HEK293 (cell line): ENCODE results near the gene SIX3.

Experiments used
- EGR2 ChIP-seq: fragments of 450-650 bp; formaldehyde crosslinking; IDR thresholded peaks from 2 replicates; pipeline ENCODE4 v1.5.1; 2016; ENCODE audit warnings: low read depth, missing biosample characterization, missing genetic modification characterization
- FEZF1 ChIP-seq: fragments of 450-650 bp; formaldehyde crosslinking; IDR thresholded peaks from 2 replicates; pipeline ENCODE4 v1.5.1; 2016; ENCODE audit warnings: missing biosample characterization, missing genetic modification characterization
- GLI4 ChIP-seq: fragments of 450-650 bp; formaldehyde crosslinking; IDR thresholded peaks from 2 replicates; pipeline ENCODE4 v1.5.1; 2016; ENCODE audit warnings: missing biosample characterization, missing genetic modification characterization
- IKZF3 ChIP-seq: fragments of 450-650 bp; IDR thresholded peaks from 2 replicates; pipeline ENCODE4 v1.5.0; 2018; ENCODE audit warnings: missing biosample characterization, mild to moderate bottlenecking, missing genetic modification characterization, moderate library complexity
- RBAK ChIP-seq: fragments of 450-650 bp; formaldehyde crosslinking; IDR thresholded peaks from 2 replicates; pipeline ENCODE4 v1.5.1; 2016; ENCODE audit warnings: missing biosample characterization, missing genetic modification characterization
- SALL2 ChIP-seq: fragments of 450-650 bp; formaldehyde crosslinking; IDR thresholded peaks from 2 replicates; pipeline ENCODE4 v1.5.0; 2017; ENCODE audit warnings: missing biosample characterization, mild to moderate bottlenecking, missing genetic modification characterization, borderline replicate concordance
- YY1 ChIP-seq: fragments of 450-650 bp; formaldehyde crosslinking; IDR thresholded peaks from 2 replicates; pipeline ENCODE4 v1.5.1; 2018; ENCODE audit warnings: missing biosample characterization, missing genetic modification characterization
- ZFP41 ChIP-seq: fragments of 450-650 bp; formaldehyde crosslinking; IDR thresholded peaks from 2 replicates; pipeline ENCODE4 v1.5.1; 2016; ENCODE audit warnings: missing biosample characterization, missing genetic modification characterization, borderline replicate concordance
- ZIC2 ChIP-seq: fragments of 450-650 bp; formaldehyde crosslinking; IDR thresholded peaks from 2 replicates; pipeline ENCODE4 v1.5.1; 2016; ENCODE audit warnings: missing biosample characterization, missing genetic modification characterization
- ZNF157 ChIP-seq: fragments of 450-650 bp; formaldehyde crosslinking; IDR thresholded peaks from 2 replicates; pipeline ENCODE4 v1.5.1; 2016; ENCODE audit warnings: missing biosample characterization, missing genetic modification characterization
- ZNF2 ChIP-seq: fragments of 450-650 bp; formaldehyde crosslinking; IDR thresholded peaks from 2 replicates; pipeline ENCODE4 v1.5.1; 2016; ENCODE audit warnings: missing biosample characterization, missing genetic modification characterization
- ZNF335 ChIP-seq: fragments of 450-650 bp; formaldehyde crosslinking; conservative IDR thresholded peaks from 2 replicates; pipeline ENCODE4 v1.5.1; 2016; ENCODE audit warnings: missing biosample characterization, missing genetic modification characterization
- ZNF341 ChIP-seq: fragments of 450-650 bp; formaldehyde crosslinking; IDR thresholded peaks from 2 replicates; pipeline ENCODE4; 2016; ENCODE audit warnings: low read depth, missing biosample characterization, missing genetic modification characterization
- ZNF561 ChIP-seq: fragments of 450-650 bp; IDR thresholded peaks from 2 replicates; pipeline ENCODE4 v1.5.1; 2018; ENCODE audit warnings: missing biosample characterization, missing genetic modification characterization, borderline replicate concordance
- ZNF621 ChIP-seq: fragments of 450-650 bp; formaldehyde crosslinking; IDR thresholded peaks from 2 replicates; pipeline ENCODE4 v1.5.1; 2017; ENCODE audit warnings: missing biosample characterization, missing genetic modification characterization
- ZNF654 ChIP-seq: fragments of 450-650 bp; formaldehyde crosslinking; IDR thresholded peaks from 2 replicates; pipeline ENCODE4 v1.5.1; 2016; ENCODE audit warnings: low read depth, missing biosample characterization, missing genetic modification characterization
- ZNF658 ChIP-seq: fragments of 450-650 bp; formaldehyde crosslinking; IDR thresholded peaks from 2 replicates; pipeline ENCODE4; 2016; ENCODE audit warnings: missing biosample characterization, missing genetic modification characterization
- ZNF660 ChIP-seq: fragments of 450-650 bp; IDR thresholded peaks from 2 replicates; pipeline ENCODE4 v1.5.1; 2018; ENCODE audit warnings: missing biosample characterization, mild to moderate bottlenecking, missing genetic modification characterization
- ZNF830 ChIP-seq: fragments of 450-650 bp; IDR thresholded peaks from 2 replicates; pipeline ENCODE4 v1.5.0; 2018; ENCODE audit warnings: missing biosample characterization, missing genetic modification characterization, low read depth, mild to moderate bottlenecking, moderate library complexity
- TF ChIP-seq, protein P1 (sequence below): fragments of 450-650 bp; formaldehyde crosslinking; IDR thresholded peaks from 2 replicates; pipeline ENCODE4 v1.5.0; 2017; ENCODE audit warnings: missing biosample characterization, missing genetic modification characterization, borderline replicate concordance
- TF ChIP-seq, protein P2 (sequence below): fragments of 450-650 bp; formaldehyde crosslinking; IDR thresholded peaks from 2 replicates; pipeline ENCODE4 v1.5.1; 2016; ENCODE audit warnings: missing biosample characterization, missing genetic modification characterization, borderline replicate concordance
- TF ChIP-seq, protein P3 (sequence below): fragments of 450-650 bp; formaldehyde crosslinking; IDR thresholded peaks from 2 replicates; pipeline ENCODE4 v1.5.1; 2016; ENCODE audit warnings: missing biosample characterization, missing genetic modification characterization
- TF ChIP-seq, protein P4 (sequence below): fragments of 450-650 bp; formaldehyde crosslinking; optimal IDR thresholded peaks from 2 replicates; pipeline ENCODE3; 2016; ENCODE audit warnings: missing biosample characterization, mild to moderate bottlenecking, missing genetic modification characterization
- TF ChIP-seq, protein P5 (sequence below): fragments of 450-650 bp; IDR thresholded peaks from 2 replicates; pipeline ENCODE4 v1.5.1; 2018; ENCODE audit warnings: missing biosample characterization, mild to moderate bottlenecking, missing genetic modification characterization
- TF ChIP-seq, protein P6 (sequence below): fragments of 450-650 bp; formaldehyde crosslinking; IDR thresholded peaks from 2 replicates; pipeline ENCODE4 v1.5.1; 2016; ENCODE audit warnings: missing biosample characterization, missing genetic modification characterization

The SIX3 gene

DNA sequence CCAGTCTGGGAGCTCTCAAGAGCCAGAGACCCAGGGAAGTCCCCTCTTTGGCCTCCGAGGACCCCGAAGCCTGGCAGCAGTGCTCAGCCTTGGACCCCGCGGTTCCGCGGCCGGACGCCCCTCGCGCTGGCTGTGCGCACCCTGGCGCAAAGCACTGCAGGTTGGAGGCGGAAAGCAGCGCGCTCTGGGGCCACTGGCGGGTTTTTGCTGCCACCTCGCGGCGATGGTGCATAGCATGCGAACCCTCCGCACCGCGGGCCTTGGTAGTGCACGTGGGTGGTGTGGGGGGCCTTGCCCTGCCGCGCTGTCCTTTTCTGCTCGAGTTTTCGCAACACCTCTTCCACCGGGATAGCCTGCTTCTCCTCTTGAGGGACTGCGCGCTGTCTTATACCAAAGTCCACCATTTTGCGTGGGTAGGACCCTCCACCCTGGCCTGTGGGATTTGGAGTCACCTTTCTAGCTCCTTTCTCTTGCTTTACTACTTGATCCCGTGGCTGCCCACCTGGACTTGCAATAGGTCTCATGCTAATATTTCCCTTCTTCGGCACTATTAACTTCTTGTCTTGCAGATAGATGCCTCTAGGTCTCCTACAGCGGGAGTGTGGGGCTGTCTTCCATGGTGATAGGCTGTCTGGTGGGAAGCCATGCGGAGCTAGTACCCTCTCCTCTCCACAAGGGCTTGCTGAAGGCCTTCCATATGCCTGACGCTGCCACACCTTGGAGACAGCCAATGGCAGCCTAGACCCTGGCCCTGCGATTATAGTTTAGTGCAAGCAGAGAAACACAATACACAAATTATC lies 14.3 kb downstream of the SIX3 start (continued):
- TF ChIP-seq, protein P1, sequence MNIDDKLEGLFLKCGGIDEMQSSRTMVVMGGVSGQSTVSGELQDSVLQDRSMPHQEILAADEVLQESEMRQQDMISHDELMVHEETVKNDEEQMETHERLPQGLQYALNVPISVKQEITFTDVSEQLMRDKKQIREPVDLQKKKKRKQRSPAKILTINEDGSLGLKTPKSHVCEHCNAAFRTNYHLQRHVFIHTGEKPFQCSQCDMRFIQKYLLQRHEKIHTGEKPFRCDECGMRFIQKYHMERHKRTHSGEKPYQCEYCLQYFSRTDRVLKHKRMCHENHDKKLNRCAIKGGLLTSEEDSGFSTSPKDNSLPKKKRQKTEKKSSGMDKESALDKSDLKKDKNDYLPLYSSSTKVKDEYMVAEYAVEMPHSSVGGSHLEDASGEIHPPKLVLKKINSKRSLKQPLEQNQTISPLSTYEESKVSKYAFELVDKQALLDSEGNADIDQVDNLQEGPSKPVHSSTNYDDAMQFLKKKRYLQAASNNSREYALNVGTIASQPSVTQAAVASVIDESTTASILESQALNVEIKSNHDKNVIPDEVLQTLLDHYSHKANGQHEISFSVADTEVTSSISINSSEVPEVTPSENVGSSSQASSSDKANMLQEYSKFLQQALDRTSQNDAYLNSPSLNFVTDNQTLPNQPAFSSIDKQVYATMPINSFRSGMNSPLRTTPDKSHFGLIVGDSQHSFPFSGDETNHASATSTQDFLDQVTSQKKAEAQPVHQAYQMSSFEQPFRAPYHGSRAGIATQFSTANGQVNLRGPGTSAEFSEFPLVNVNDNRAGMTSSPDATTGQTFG (tag by site-specific recombination), result no peak
- no peak for TF ChIP-seq ZNF621 (tag by site-specific recombination)
- TF ChIP-seq ZNF654, result peak; percentile 91
- TF ChIP-seq IKZF3 (tag by site-specific recombination), result no peak
- peak; percentile 18; the same call in 1 of the 2 replicates for TF ChIP-seq ZNF561 (tag by site-specific recombination)
- TF ChIP-seq FEZF1 (tag by site-specific recombination), result 0 out of 2 replicates have a peak, but pooled peaks have one; percentile 11
- peak; percentile 25; the same call in 1 of the 2 replicates for TF ChIP-seq ZIC2 (tag by site-specific recombination)
- no peak for TF ChIP-seq ZFP41
- no peak for TF ChIP-seq SALL2 (tag by site-specific recombination)
- no peak for TF ChIP-seq ZNF341 (tag by site-specific recombination)
- TF ChIP-seq ZNF335 (tag by site-specific recombination), result peak; percentile 73
- TF ChIP-seq, protein P2, sequence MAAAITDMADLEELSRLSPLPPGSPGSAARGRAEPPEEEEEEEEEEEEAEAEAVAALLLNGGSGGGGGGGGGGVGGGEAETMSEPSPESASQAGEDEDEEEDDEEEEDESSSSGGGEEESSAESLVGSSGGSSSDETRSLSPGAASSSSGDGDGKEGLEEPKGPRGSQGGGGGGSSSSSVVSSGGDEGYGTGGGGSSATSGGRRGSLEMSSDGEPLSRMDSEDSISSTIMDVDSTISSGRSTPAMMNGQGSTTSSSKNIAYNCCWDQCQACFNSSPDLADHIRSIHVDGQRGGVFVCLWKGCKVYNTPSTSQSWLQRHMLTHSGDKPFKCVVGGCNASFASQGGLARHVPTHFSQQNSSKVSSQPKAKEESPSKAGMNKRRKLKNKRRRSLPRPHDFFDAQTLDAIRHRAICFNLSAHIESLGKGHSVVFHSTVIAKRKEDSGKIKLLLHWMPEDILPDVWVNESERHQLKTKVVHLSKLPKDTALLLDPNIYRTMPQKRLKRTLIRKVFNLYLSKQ (tag by site-specific recombination), result no peak
- TF ChIP-seq RBAK (tag by site-specific recombination), result no peak
- peak; percentile 53; the same call in 1 of the 2 replicates for TF ChIP-seq ZNF2 (tag by site-specific recombination)
- TF ChIP-seq EGR2 (tag by site-specific recombination), result peak; percentile 58; the same call in 1 of the 2 replicates
- TF ChIP-seq ZNF830, result no peak
- no peak for TF ChIP-seq GLI4
- TF ChIP-seq ZNF660 (tag by site-specific recombination), result 0 out of 2 replicates have a peak, but pooled peaks have one; percentile 25
- TF ChIP-seq, protein P3, sequence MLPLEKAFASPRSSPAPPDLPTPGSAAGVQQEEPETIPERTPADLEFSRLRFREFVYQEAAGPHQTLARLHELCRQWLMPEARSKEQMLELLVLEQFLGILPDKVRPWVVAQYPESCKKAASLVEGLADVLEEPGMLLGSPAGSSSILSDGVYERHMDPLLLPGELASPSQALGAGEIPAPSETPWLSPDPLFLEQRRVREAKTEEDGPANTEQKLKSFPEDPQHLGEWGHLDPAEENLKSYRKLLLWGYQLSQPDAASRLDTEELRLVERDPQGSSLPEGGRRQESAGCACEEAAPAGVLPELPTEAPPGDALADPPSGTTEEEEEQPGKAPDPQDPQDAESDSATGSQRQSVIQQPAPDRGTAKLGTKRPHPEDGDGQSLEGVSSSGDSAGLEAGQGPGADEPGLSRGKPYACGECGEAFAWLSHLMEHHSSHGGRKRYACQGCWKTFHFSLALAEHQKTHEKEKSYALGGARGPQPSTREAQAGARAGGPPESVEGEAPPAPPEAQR (tag by site-specific recombination), result no peak
- TF ChIP-seq, protein P4, sequence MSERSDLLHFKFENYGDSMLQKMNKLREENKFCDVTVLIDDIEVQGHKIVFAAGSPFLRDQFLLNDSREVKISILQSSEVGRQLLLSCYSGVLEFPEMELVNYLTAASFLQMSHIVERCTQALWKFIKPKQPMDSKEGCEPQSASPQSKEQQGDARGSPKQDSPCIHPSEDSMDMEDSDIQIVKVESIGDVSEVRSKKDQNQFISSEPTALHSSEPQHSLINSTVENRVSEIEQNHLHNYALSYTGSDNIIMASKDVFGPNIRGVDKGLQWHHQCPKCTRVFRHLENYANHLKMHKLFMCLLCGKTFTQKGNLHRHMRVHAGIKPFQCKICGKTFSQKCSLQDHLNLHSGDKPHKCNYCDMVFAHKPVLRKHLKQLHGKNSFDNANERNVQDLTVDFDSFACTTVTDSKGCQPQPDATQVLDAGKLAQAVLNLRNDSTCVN (tag by site-specific recombination), result peak; percentile 60
- TF ChIP-seq, protein P5, sequence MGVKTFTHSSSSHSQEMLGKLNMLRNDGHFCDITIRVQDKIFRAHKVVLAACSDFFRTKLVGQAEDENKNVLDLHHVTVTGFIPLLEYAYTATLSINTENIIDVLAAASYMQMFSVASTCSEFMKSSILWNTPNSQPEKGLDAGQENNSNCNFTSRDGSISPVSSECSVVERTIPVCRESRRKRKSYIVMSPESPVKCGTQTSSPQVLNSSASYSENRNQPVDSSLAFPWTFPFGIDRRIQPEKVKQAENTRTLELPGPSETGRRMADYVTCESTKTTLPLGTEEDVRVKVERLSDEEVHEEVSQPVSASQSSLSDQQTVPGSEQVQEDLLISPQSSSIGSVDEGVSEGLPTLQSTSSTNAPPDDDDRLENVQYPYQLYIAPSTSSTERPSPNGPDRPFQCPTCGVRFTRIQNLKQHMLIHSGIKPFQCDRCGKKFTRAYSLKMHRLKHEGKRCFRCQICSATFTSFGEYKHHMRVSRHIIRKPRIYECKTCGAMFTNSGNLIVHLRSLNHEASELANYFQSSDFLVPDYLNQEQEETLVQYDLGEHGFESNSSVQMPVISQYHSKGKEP (tag by site-specific recombination), result no peak
- TF ChIP-seq, protein P6, sequence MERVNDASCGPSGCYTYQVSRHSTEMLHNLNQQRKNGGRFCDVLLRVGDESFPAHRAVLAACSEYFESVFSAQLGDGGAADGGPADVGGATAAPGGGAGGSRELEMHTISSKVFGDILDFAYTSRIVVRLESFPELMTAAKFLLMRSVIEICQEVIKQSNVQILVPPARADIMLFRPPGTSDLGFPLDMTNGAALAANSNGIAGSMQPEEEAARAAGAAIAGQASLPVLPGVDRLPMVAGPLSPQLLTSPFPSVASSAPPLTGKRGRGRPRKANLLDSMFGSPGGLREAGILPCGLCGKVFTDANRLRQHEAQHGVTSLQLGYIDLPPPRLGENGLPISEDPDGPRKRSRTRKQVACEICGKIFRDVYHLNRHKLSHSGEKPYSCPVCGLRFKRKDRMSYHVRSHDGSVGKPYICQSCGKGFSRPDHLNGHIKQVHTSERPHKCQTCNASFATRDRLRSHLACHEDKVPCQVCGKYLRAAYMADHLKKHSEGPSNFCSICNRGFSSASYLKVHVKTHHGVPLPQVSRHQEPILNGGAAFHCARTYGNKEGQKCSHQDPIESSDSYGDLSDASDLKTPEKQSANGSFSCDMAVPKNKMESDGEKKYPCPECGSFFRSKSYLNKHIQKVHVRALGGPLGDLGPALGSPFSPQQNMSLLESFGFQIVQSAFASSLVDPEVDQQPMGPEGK (tag by site-specific recombination), result 0 out of 2 replicates have a peak, but pooled peaks have one; percentile 52
- no peak for TF ChIP-seq ZNF658 (tag by site-specific recombination)
- 0 out of 2 replicates have a peak, but pooled peaks have one; percentile 16 for TF ChIP-seq YY1 (tag by site-specific recombination)
- TF ChIP-seq ZNF157 (tag by site-specific recombination), result no peak
